GM12874 (cell line): ENCODE data around the gene SERTAD1.

Experiments
- TF ChIP-seq, protein P1 (sequence below): IDR thresholded peaks from 2 replicates; pipeline ENCODE4 v1.5.1; 2011; ENCODE audit warnings: low read depth, mild to moderate bottlenecking, control low read depth, low read length, moderate library complexity; ENCODE audit not compliant: insufficient read depth

The SERTAD1 gene

GRCh38 chr19:40445780-40446262 lies 20.0 kb upstream of the SERTAD1 start:
- TF ChIP-seq, protein P1, sequence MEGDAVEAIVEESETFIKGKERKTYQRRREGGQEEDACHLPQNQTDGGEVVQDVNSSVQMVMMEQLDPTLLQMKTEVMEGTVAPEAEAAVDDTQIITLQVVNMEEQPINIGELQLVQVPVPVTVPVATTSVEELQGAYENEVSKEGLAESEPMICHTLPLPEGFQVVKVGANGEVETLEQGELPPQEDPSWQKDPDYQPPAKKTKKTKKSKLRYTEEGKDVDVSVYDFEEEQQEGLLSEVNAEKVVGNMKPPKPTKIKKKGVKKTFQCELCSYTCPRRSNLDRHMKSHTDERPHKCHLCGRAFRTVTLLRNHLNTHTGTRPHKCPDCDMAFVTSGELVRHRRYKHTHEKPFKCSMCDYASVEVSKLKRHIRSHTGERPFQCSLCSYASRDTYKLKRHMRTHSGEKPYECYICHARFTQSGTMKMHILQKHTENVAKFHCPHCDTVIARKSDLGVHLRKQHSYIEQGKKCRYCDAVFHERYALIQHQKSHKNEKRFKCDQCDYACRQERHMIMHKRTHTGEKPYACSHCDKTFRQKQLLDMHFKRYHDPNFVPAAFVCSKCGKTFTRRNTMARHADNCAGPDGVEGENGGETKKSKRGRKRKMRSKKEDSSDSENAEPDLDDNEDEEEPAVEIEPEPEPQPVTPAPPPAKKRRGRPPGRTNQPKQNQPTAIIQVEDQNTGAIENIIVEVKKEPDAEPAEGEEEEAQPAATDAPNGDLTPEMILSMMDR, result no peak

- TF ChIP-seq, protein P1, result peak; percentile 42; the same call in 1 of the 2 replicates
Observed at GRCh38 chr19:40444825-40445312, 19.1 kb upstream of the SERTAD1 start.

GRCh38 chr19:40444000-40444824 lies 18.4 kb upstream of the SERTAD1 start, which contains the start of gene SERTAD3:
SERTAD3 (minus strand) TSS chr19:40444335; CDS start chr19:40442080, 2,255 bp downstream.
- TF ChIP-seq, protein P1, result no peak

DNA sequence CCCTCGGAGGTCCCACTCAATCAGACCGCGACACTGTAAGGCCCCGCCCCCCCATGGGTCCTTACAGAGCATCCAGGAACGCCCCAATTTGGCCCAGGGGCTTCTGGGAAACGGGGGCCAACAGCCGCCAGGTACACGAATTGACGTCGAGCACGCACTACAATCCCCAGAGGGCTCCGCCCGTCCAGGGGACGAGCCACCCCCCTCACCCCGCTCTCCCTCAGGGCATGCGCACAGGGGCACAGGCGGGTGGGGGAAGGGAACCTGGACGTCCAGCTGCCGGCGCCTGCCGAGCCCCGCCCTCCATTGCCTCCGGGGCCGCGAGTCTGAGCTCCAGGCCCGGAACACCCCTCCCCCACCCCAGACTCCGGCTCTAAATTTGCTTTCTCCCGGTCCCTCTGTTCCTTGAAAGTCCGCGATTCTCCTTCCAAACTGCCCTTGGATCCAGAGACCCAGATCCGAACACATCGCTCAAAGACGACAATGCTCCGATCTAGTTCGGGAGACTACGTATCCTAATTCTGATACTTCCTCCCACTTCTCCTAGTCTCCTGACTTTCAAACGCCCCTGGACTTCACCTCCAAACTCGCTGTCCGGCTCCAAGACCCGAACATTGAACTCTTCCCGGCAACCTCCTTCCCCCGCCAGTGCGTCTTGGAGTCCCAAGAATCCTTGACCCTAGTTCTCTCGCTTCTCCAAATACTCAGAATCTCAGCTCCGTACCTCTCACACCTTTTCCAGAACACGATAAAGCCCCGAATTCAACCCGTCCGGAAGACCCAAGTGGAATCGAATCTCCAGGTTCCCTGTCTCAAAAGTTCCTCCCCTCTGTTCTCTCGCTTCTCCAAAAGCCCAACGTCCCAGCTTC lies 17.6 kb upstream of the SERTAD1 start:
- TF ChIP-seq, protein P1, result no peak

- TF ChIP-seq, protein P1, result no peak
Observed at GRCh38 chr19:40442328-40443130, 16.7 kb upstream of the SERTAD1 start.

- TF ChIP-seq, protein P1, result no peak
Observed at GRCh38 chr19:40441719-40442253, 16.0 kb upstream of the SERTAD1 start.
